Measurements from ENCODE around the gene CORO1C.

CORO1C gene

DNA sequence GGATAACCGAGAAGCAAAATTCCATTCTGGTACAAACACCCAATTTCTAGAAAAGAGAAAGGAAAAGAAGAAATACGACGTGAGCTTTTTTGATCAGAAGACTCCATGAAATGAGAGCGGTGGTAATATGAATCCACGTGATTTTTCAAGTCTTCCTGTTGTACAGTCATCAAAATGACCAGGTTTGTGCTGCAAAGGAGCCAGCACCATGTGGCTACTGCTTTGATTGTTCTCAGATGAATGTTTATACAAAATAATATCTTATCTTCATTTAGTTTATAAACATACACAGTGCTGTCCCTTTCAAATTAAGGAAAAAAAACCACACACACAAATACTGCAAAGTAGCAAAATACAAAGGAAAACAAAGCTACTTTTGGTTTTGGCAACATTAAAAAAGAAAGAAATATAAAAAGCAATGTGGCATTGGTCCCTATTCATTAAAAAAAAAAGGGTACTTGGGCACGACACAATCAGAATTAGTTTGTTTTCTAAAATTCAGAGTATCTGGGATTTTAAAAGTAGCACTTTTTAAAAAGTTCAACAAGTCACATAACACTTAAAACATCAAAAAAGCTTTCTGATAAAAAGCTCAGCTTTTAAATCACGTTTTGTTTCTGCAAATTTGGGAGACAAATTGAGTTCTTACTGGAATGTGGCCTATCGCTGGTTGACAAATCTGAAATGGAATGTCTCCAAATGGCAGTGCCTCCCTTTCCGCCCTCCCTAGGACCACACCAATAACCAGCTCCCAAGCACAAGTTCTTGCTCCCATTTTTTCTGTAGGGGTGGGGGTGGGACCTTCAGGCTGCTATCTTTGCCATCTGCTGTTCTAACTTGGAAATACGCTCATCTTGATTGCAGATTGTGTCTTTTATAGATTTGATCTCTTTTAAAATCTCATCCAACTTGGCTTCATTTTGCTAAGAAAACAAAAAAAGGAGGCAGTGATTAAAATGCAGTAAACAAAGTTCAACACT, 84.4 kb downstream of the CORO1C start:
- DNase-seq = no peak

DNA sequence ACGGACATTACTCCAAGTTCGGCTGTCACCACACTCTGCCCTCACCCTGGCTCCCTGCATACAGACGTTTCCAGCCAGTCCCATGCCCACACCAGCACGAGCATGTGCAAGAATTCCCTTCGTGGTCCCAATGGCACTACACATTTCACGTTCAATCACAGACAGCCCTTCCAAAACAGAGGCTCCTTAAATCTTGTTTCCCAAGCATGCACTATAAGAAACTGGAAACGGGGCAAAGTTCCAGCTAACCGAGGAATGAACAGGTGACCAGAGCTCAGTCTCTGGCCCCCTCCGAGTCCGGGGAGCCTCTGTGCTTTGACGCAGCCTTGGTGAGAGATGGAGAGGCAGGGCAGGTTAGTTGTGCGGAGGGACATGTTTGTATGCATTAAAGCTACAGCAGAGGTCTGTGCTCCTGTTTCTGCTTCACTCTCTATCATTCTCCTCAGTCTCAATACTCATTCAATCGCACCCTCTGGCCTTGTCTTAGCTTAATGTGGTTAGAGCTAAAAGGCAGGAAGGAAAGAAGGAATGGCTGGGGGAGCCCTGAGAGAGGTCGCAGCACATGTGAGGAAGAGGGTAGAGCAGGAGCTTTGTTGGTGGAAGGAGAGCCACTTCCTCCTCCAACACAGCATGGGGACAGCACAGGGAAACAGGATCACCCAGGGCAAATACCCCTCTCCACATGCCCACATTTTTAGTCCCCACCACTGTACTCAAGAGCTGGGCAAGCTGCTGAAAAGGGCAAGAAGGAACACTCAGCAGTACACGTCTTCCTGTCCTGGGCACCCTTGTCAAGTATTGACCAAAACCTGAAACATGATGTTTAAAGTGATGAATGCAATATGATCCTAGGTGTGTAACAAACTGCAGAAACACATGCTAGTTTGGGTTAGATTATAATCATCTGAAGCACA, 85.4 kb downstream of the CORO1C start:
- DNase-seq = no peak

DNA sequence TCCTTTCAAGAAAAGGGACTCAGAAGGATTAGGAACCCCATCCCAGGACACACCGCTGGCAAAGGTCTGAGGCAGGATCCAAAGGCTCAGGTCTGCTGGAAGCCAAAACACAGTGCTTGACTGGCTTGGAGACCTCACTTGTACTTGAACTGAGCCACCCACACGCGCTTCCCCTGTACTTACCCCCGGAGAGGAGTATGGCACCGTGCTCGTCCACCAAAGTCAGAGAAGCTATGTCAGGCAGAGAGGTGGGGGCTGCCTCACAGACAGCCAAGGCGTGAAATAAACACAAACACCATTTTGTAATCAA, 86.6 kb downstream of the CORO1C start:
- DNase-seq = no peak

DNA sequence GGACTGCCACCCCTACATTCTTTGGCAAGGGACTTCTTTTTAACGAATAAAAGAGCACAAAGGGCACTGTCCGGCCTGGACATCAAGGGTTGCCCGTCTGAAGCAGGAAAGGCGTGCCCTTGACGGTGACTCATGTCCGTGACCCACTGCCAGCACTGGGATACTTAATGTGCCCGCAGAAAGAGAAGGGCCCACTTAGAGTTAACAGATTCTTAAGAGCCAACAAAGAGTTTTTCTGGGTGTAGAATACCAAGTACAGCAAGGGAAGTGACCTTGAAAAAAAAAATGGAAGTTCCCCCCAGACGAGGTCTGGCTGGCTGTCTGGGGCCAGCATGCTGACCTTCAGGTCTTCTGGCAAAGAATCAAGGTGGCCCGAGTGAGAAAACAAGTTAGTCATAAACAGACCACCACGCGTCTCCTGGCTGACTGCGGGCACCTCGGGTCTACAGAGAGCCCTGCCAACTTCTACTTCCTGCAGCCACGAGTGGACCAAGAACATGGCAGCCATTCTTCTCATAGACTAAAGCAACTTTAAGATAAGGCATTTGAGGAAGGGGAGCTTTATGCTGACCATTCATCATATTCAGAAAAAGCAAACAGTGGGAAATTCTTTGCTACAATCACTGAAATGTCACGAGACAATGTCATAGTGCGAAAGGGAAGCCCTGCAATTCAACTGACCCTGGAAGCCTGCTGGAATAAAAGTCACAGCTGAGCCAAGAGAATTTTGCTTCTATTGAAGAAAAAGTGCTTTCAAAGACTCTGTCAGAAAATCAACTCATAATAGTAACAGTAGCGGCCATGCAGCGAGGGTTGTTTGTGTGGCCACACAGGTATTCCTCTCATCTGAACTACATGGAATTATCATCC, 87.1 kb downstream of the CORO1C start:
- DNase-seq = no peak

DNA sequence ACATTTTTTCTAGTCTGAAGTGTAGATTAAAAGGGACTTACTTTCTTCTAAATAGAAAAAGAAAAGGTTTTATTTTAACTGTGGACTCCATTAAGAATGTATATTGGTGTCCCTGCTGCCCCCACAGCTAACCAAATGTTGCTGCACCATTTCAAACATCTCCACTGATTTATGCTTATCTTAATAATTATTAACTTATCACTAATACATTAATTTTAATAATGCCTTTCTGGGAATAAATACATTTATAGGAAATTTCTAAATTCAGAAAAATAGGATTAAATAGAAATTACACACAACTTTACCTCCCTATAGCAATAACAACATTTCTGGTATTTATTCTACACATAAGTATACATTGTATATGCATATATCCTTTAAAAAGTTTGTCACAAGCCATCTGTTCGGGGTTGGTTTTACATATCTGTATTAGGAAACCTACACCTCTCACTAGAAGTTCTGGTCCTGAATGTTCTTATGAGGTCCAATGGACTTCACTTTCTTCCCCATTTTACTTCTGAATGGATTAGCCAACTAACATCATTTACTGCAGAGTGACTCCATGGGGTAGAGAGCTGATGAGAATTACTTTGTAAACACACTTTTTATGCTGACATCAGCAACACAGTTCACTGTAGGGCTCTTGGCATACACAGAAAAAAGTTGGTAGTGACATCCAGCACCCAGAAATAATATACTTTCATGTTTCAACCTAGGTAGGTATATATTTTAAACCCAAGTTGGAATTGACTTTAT, 88.2 kb downstream of the CORO1C start:
- no peak for DNase-seq

DNA sequence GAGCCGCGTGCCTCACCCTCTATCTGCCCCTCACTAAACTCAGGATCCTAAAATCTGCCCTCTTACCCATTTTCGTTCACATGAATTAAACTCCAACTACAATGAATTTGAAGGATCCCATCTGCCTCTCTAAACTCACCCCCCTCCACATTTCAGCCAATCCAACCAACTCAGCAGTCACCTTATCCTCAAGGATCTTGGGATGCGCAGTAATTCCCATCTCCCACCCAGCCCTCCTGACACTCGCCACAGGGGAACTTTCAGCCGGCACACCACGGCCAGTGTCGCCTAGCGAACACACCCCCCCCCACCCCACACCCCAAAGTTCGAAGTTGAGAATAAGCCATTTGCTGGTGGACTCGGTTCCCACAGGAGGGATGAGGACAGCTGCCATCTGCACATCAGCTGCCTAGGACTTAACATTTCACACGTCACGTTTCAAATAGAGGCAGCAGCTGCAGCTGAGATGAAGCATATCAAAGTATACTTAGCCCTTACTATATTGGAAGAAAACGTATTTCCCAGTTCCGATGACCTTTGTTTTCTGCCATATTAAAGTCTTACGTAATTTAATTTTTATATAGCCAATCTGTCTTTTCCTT, 88.9 kb downstream of the CORO1C start:
- DNase-seq = no peak

DNA sequence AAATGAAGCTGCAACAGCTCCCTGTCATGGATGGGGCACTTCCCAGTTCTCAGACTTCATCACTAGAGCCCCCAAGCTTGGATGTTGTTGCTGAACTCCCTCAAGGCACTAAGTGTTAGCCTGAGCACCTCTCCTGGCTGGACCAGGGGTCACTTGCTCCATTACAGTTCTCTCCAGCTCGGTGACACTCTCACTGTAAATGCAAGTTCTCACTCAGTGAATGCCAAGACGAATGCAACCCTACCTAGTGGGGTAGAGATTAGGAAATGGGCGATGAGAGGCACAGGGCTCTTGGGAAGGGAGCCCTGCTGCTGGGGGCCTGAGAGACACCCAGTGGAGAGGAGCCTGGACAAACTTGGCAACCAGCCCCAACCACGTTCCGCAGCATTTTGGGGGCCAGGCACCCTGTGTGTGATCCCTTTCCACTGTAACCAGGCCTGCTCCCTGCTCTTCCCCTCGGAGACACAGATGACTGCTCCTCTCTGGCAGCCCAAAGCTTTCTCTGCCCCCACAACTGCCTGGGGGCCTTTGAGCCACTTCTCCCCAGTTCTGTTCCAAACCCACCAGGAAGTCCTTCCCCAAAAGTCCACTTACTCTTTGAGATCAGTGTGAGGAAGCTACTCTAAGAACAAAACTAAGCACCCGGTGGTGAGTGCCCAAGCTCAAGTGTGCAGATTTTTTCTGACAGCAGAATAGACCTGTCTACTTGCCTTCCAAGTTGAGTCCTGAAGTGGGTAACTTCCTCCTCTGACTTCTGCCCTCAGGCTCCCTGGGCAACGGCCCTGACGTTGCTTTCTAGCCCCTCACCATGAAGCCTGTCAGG, 89.7 kb downstream of the CORO1C start:
- DNase-seq = peak; percentile 29

DNA sequence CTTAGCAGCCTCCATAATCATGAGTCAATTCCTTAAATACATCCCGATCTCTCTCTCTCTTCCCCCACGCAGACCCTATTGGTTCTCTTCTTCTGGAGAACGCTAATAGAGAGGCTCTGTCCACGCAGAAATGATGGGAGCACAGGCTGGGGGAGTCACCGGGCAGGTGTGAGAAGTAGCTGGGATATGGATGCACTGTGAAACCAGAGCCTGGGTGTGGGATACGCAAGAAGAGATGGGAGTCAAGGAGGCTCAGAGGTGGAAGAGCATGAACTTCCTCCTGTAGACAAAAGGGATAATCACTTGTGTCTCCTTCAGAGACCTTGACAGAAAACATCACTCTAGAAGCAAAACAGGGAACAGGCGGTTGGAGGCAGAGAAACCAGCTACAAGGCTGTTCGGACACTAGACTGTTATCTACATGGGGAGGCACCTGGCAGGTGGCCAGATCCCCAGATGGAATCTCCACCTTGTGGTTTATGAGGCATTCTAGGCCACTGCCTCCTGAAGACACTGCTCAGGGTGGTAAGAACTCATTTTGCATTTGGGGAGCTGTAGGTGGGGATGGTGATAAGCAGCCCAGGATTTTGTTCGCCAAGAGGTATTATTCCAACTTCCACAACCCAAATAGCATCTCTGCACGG, 90.4 kb downstream of the CORO1C start:
- DNase-seq = peak; percentile 94

DNA sequence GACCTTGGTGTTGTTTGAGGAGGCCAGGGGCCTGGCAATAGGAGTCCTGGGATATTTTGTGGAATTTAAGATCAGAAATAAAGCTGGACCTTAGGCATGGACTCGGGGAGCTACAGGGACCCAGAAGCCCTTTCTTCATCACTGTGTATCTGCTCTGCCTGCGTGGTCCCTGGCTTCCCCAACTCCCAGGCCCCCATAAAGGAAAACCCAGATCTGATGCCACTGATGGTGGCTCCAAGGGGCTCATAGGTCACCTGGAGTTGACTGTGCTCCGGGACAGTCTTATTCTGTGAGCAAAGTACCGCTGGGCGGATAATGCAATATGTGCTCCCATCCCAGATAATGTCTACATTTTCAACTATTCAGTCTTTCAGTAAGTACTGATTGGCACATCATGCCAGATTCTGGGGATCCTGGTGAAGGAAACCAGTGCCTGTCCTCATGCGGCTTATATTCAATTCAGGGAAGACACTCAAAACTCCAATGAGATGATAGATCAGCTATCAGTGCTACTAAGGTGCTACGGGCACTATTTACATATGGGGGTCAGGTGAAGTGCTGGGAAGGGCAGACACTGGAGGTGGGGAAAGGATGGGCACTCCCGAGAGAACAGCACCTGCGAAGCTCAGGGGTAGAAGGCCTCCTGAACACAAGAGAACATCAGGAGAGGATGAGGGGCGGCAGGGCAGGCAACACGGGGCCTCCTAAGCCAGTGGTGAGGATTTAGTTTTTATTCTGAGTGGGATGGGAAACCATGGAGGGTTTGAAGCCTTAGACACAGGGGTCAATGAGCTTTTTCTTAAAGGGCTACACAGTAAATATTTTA, 92.1 kb downstream of the CORO1C start:
- DNase-seq = no peak

DNA sequence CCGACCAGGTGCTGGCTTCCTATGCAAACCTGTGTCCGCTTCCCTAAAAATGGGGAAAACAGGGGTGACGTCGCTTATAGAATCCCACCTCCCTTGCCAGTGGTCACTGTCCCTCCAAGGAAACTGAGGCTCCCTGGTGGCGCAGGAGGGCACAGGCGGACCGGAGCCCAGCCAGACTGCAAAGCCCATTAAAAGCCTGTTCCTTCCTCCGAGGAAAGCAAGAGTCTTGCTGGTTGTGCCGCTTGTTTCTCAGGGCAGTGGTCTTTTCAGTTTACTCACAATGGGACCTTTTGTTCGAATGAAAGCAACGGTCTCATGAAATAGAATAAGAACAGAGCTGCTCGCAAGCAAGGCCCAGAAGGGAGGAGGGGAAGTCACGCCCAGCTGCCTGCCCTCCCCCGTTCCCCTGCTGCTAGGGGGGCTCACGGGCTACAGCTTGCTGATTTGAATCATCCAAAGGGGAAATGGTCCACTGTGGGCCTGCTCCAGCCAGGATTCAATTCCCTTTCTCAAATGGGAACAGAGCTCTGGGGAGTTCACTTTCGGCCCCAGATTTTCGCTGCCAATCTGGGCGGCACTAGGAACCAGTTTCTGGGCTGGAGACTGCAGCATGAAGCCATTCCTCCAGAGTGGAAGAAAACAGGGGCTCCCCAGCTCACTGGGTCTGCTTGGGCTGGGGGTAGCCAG, 93.0 kb downstream of the CORO1C start:
- DNase-seq = no peak

DNA sequence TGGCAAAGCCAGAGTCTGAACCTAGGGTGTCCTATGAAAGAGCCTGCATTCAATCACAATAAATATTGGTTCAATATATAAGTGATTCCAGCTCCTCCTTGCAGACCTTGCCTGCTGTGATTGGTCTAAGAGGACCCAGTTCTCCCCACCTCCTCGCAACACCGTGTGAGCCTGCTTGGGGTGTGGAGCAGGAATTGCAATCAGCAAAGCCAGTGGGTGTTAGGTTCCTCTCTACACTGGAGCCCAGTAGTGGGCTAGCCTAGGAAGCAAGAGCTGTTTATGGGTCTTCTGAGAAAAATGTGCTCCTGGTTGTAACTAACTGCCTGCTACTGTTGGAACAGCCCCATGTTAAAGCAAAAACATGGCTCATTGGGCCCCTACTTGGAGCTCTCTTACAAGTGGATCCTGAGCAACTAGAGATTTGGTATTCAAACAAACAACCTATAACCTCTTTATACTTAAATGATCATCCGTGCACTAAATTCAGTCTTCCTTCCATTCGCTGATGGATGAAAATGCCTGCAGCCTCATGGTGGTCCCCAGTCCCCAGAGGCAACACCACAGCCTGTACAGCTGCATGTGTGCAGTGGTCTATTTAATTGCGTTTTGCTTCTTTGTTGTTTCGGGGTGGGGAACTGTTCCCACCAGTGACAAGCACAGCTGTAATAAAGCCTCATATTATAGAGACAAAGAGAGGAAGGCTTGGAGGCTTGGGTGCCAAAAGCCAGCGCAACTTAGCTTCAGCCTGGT, 93.9 kb downstream of the CORO1C start:
- DNase-seq = no peak

DNA sequence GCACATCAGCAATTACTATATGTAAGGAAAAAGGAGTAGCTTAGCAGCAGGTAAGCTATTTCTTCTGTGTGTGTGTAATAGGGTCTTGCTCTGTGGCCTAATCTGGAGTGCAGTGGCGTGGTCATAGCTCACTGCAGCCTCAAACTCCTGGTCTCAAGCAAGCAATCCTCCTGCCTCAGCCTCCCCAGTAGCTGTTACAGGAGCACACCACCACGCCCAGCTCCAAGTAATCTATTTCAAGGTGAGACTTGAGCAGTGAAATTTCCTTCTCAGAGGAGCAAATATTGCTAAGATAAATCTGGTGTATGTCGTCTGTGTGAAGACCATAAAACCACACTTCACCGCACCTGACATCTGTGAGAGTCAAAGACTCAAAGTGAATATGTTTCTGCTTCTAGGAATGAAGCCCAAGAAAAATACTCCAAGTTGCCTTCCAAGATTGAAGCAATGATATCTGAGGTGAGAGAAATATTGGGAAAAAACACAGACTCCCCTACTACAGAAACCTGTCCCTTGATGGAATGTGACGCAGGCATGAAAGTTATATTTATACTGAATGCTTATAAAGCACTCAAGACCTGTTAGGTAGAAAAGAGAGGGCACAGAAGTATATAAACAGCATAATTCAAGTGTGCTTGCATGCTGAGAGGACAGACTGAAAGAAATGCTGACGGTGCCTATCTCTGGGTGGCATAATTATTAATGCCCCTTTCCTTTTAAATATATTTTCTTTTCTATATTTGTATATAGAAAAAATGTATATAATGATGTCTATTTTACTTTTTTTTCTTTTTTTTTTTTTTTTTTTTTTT, 95.1 kb downstream of the CORO1C start:
- DNase-seq = no peak

DNA sequence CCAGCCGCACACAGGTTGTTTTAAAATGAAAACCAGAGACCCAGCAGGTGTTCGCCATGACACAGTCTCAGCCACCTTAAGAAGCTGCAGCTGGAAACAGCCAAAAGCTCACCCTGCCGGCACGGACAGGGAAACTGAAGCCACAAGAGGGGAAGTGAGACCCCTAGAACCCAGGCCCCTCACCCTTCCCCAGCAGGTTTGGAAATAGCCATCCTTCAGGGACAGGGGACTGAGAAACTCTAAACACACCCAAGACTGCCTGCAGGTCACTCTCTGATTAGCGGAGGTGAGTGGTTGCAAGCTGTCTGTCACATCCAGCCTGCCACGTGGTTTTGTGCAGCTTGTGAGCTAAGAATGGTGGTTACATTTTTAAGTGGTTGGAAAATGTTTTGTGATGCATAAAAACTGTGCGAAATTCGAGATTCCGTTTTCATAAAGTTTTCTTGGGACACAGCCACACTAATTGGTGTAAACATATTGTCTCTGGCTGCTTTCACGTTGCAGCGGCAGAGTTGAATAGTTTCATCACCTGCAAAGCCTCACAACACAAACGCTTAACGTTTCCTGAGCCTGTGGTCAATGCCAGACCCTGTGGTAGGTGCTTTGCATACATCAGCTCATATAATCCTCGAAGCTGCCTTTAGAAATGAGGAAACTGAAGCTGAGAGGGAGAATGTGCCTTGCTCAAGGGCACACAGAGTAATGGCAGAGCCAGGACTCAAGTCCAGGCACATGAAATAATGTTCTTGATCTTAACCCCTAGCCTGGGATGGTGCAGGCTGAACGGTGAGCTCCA, 95.9 kb downstream of the CORO1C start:
- peak; percentile 80 for DNase-seq

DNA sequence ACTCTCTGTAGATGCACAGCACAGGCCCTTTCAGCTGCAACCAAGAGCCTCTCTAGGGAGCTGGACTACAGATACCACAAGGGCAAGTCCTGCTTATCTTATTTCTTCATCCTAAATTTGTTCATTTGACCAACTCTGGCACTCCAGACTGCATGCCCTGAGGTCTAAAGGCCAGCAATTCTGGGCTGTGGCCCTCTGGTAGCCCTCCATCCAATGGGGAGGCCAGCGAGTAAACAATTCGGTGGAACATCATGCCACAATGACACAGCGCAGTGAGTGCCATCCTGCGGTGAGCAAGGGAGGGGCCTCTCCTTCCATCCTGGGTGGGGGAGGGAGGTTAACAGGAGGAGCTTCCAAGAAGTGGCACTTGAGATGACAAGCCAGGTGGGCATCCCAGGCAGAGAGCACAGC, 97.0 kb downstream of the CORO1C start:
- peak; percentile 96 for DNase-seq

DNA sequence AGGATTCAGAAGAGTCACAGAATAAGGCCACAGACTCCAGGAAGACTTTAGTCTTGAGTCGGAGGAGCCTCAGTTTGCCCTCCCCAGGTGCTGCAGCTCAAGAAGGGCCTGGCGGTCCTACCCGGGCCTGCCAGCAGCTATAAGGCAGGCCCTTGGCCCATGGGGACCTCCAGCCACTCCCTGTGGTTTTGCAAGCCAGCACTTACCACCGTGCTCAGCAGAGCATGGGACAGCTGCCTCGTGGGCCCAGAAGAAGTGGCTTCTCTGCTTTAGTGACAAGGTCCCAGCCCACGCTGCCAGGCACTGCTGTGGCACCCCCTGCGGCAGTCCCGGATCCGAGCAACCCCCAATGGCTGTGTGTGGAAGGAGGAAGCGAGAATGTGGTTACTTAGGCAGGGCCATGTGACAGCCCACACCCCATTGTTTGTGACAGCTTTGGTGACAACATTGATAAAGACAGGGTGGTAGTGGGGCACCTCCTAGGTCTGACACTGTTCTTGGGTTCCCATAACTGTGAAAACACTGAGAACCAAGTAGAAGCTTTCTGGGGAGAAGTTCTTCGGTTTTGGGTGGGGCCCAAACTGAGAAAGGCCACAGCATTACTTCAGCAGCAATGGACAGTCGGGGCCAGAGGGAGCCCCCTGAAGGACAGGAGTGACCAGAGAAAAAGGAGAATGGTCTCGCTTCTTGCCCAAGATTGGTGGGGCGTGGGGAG, 97.6 kb downstream of the CORO1C start, which contains the start of gene SELPLG:
Gene SELPLG, minus strand, starts transcription at position 361 of the 715 bp plus-strand sequence. CDS start 9,587 bp downstream, outside the sequence.
- DNase-seq = peak; percentile 98
